Panc1 (cell line): ENCODE data around the gene CUTA. TPM values are rescaled to one million over a fixed set of nuclear protein-coding genes. Genes with fewer than 3 reads are reported as not detected.
"Not testable (repeated sequence)": the region's sequence is repeated elsewhere in the genome, so short reads cannot be mapped to it uniquely, and the experiment has no call there.

Source experiments
- ATAC-seq: fragments of 200-7000 bp; cut with Tn5 transposase; 2 replicates; pipeline ENCODE4 v1.9.1; 2020; ENCODE audit warnings: mild to moderate bottlenecking, moderate library complexity
- BruUV-seq: library from RNA; stranded (reverse); fragments of 400-500 nt; replicated peaks from 2 replicates; lab custom pipeline; 2021; lab: Mats Ljungman, UMichigan
- CTCF ChIA-PET: fragments of 300-600 bp; sonication (Branson Sonifier 250); formaldehyde crosslinking; loops from one replicate; lab custom pipeline; 2022; ENCODE audit warnings: antibody characterized with exemption; lab: Charles Lee
- POLR2A ChIA-PET: fragments of 300-600 bp; sonication (Branson Sonifier 250); formaldehyde crosslinking; loops from one replicate; lab custom pipeline; 2022; ENCODE audit warnings: antibody characterized with exemption; lab: Charles Lee
- DNase-seq: peaks from one replicate; pipeline ENCODE4 v3.0.0-alpha.2; 2010; ENCODE audit warnings: low read depth, low spot score
- H3K27ac ChIP-seq: 2 replicates; pipeline ENCODE4 v1.5.1; 2011; ENCODE audit warnings: mild to moderate bottlenecking, low read length, inconsistent platforms
- H3K27me3 ChIP-seq: fragments of 200-500 bp; sonication (Bioruptor generic); 2 replicates; pipeline ENCODE4 v1.6.0; 2014; ENCODE audit warnings: low read length, inconsistent platforms; ENCODE audit not compliant: control insufficient read depth, insufficient read depth
- H3K36me3 ChIP-seq: fragments of 200-500 bp; sonication (Bioruptor generic); 2 replicates; pipeline ENCODE4 v1.5.1; 2014; ENCODE audit warnings: inconsistent platforms, mild to moderate bottlenecking, low read length, moderate library complexity; ENCODE audit not compliant: control insufficient read depth, insufficient read depth
- H3K4me1 ChIP-seq: 2 replicates; pipeline ENCODE4 v1.5.1; 2011; ENCODE audit warnings: inconsistent platforms, mild to moderate bottlenecking, low read length, moderate library complexity; ENCODE audit not compliant: control insufficient read depth, insufficient read depth
- H3K4me3 ChIP-seq, 2 experiments: 2 replicates each; pipeline ENCODE4 v1.5.1; 2011 to 2012; ENCODE audit warnings: low read depth in 2 of 2, low read length in 2 of 2, mild to moderate bottlenecking in 2 of 2, inconsistent platforms in 1 of 2, moderate library complexity in 1 of 2
- H3K9me3 ChIP-seq: fragments of 200-500 bp; sonication (Bioruptor generic); 2 replicates; pipeline ENCODE4 v1.5.1; 2014; ENCODE audit warnings: low read depth, mild to moderate bottlenecking, inconsistent platforms, low read length, moderate library complexity; ENCODE audit not compliant: control insufficient read depth, insufficient read depth
- POLR2AphosphoS5 ChIP-seq: IDR thresholded peaks from 2 replicates; pipeline ENCODE4 v1.6.1; 2012; ENCODE audit warnings: mild to moderate bottlenecking, low read depth, low read length, moderate library complexity
- SIN3A ChIP-seq: IDR thresholded peaks from 2 replicates; pipeline ENCODE4 v1.6.1; 2012; ENCODE audit warnings: low read depth, mild to moderate bottlenecking, low read length, moderate library complexity, borderline replicate concordance; ENCODE audit not compliant: insufficient read depth
- TCF7L2 ChIP-seq: IDR thresholded peaks from 2 replicates; pipeline ENCODE4 v1.6.1; 2011; ENCODE audit warnings: mild to moderate bottlenecking, low read depth, low read length, inconsistent platforms
- in situ Hi-C: cut with HindIII; loops from 2 replicates; pipeline ENCODE4 v1.10.0; 2016; ENCODE audit warnings: low sequenced_read_pairs, low pct_unique_long_range_greater_than_20kb
- intact Hi-C: fragments of 100-400 bp; cut with micrococcal nuclease; formaldehyde crosslinking; loops from one replicate; pipeline ENCODE4 v1.10.0; 2022; ENCODE audit not compliant: unreplicated experiment
- total RNA-seq: library from RNA; stranded (reverse); gene quantifications from one replicate; pipeline ENCODE4 v1.2.1, GENCODE V29; 2021; ENCODE audit not compliant: unreplicated experiment
- TF ChIP-seq, protein P1 (sequence below), 2 experiments: IDR thresholded peaks; 2 replicates each; pipeline ENCODE4 v1.6.1; 2011 to 2012; ENCODE audit warnings: low read depth in 2 of 2, control low read depth in 1 of 2, low read length in 1 of 2, mild to moderate bottlenecking in 1 of 2, moderate library complexity in 1 of 2; ENCODE audit not compliant: insufficient read depth in 1 of 2
- TF ChIP-seq, protein P2 (sequence below): fragments of 450-650 bp; IDR thresholded peaks from 2 replicates; pipeline ENCODE4 v1.5.1; 2017; ENCODE audit warnings: mild to moderate bottlenecking

CUTA gene
- total RNA-seq, 1 experiment from 2014 or later: 338 TPM

DNA sequence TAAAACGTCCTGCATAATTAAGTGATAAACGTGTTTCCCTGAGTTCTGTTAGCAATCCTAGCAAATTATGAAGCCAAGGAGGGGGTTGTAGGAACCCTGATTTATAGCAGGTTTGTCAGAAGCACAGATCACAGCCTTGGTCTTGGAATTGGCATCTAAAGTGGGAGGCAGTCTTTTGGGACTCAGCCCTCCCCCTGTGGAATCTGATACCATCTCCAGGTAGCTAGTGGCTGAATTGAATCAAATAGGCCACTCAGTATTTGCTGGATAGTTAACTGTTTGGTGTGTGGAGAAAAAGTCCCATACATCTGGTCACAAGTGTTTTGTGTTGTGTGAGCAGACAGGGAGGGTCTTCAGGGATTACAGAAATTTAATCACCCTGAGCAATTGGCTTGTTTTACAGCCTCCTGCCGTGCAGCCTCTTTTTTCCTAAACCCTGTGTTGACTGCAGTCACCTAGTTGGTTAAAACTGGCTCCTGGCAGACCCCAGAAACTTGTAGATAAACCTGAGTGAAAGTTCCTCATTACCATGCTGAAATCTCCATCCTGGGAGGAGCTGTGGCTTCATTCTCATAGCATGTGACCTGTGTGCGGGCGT is 45.3 kb downstream of the CUTA start:
- DNase-seq: no peak
- H3K27ac ChIP-seq: no peak overlapping the region
- intact Hi-C loops (no loop called here), in situ Hi-C loops (no loop called here)
- no TSS peak for BruUV-seq
- H3K36me3 ChIP-seq: no peaks in the 10 kb centered on the region
- ChIA-PET CTCF (no interaction called here), POLR2A (no interaction called here)
- ATAC-seq: no peak
- no peaks in the 10 kb centered on the region for H3K27me3 ChIP-seq
- H3K9me3 ChIP-seq: no peaks in the 10 kb centered on the region
- no peaks in the 10 kb centered on the region for H3K4me1 ChIP-seq
- TF ChIP-seq, protein P1, sequence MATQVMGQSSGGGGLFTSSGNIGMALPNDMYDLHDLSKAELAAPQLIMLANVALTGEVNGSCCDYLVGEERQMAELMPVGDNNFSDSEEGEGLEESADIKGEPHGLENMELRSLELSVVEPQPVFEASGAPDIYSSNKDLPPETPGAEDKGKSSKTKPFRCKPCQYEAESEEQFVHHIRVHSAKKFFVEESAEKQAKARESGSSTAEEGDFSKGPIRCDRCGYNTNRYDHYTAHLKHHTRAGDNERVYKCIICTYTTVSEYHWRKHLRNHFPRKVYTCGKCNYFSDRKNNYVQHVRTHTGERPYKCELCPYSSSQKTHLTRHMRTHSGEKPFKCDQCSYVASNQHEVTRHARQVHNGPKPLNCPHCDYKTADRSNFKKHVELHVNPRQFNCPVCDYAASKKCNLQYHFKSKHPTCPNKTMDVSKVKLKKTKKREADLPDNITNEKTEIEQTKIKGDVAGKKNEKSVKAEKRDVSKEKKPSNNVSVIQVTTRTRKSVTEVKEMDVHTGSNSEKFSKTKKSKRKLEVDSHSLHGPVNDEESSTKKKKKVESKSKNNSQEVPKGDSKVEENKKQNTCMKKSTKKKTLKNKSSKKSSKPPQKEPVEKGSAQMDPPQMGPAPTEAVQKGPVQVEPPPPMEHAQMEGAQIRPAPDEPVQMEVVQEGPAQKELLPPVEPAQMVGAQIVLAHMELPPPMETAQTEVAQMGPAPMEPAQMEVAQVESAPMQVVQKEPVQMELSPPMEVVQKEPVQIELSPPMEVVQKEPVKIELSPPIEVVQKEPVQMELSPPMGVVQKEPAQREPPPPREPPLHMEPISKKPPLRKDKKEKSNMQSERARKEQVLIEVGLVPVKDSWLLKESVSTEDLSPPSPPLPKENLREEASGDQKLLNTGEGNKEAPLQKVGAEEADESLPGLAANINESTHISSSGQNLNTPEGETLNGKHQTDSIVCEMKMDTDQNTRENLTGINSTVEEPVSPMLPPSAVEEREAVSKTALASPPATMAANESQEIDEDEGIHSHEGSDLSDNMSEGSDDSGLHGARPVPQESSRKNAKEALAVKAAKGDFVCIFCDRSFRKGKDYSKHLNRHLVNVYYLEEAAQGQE (IDR thresholded peaks at IDR 0.05; ENCODE audit: insufficient read depth in 1 of 2, low read depth in 2 of 2, low read length in 1 of 2): no peak
- TF ChIP-seq TCF7L2: no peak
- no peak for TF ChIP-seq POLR2AphosphoS5
- no peak for TF ChIP-seq SIN3A
- TF ChIP-seq, protein P2, sequence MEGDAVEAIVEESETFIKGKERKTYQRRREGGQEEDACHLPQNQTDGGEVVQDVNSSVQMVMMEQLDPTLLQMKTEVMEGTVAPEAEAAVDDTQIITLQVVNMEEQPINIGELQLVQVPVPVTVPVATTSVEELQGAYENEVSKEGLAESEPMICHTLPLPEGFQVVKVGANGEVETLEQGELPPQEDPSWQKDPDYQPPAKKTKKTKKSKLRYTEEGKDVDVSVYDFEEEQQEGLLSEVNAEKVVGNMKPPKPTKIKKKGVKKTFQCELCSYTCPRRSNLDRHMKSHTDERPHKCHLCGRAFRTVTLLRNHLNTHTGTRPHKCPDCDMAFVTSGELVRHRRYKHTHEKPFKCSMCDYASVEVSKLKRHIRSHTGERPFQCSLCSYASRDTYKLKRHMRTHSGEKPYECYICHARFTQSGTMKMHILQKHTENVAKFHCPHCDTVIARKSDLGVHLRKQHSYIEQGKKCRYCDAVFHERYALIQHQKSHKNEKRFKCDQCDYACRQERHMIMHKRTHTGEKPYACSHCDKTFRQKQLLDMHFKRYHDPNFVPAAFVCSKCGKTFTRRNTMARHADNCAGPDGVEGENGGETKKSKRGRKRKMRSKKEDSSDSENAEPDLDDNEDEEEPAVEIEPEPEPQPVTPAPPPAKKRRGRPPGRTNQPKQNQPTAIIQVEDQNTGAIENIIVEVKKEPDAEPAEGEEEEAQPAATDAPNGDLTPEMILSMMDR: no peak
- H3K4me3 ChIP-seq: no peak overlapping the region

DNA sequence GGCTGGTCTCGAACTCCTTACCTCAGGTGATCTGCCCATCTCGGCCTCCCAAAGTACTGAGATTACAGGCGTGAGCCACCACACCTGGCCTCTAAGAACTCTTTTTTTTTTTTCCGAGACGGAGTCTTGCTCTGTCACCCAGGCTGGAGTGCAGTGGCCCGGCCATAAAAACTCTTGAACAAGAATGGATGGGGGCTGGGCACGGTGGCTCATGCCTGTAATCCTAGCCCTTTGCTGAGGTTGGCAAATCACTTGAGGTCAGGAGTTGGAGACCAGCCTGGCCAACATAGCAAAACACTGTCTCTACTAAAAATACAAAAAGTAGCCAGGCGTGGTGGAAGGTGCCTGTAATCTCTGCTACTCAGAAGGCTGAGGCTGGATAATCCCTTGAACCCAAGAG is 46.0 kb downstream of the CUTA start:
- intact Hi-C loops, H3K4me1 ChIP-seq, CTCF ChIA-PET, H3K36me3 ChIP-seq, H3K9me3 ChIP-seq, H3K4me3 ChIP-seq, DNase-seq, in situ Hi-C loops, BruUV-seq, H3K27ac ChIP-seq, POLR2A ChIA-PET, ATAC-seq, H3K27me3 ChIP-seq: not testable (repeated sequence)

DNA sequence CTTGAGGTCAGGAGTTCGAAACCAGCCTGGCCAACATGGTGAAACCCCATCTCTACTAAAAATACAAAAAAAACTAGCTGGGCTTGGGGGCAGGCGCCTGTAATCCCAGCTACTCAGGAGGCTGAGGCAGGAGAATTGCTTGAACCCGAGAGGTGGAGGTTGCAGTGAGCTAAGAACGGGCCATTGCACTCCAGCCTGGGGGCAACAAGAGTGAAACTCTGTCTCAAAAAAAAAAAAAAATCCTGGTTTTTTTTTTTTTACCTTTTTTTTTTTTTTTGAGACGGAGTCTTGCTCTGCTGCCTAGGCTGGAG is 50.2 kb downstream of the CUTA start:
- H3K27ac ChIP-seq, BruUV-seq, H3K4me1 ChIP-seq, ATAC-seq, H3K36me3 ChIP-seq, intact Hi-C loops, in situ Hi-C loops, H3K9me3 ChIP-seq, DNase-seq, POLR2A ChIA-PET, H3K27me3 ChIP-seq, CTCF ChIA-PET, H3K4me3 ChIP-seq: not testable (repeated sequence)
